Spleen (tissue), 11 donors: Measurements from ENCODE around the gene ARFGEF3. TPM values are rescaled to one million over a fixed set of nuclear protein-coding genes. Genes with fewer than 3 reads are reported as not detected.

ENCODE experiments used
- DNase-seq: peaks from one replicate; pipeline ENCODE4 v3.0.0-alpha.2; 2020
- H3K27ac ChIP-seq, 8 donors: fragments of 200-600 bp; sonication (generic) in 7 of 8; 1 replicate in 4 of 8; 2 replicates in 4 of 8; pipeline versions ENCODE4 v1.5.0 to v1.8.0; 2016 to 2021; ENCODE audit warnings: inconsistent platforms in 4 of 8, mild to moderate bottlenecking in 4 of 8, moderate library complexity in 1 of 8
- H3K27me3 ChIP-seq, 7 donors: fragments of 200-600 bp; sonication (generic) in 6 of 7; replicated peaks in 1 of 7; 1 replicate in 4 of 7; 2 replicates in 3 of 7; pipeline versions ENCODE4 v1.5.0 to v1.8.0; 2016 to 2021; ENCODE audit warnings: inconsistent platforms in 3 of 7, mild to moderate bottlenecking in 1 of 7
- H3K36me3 ChIP-seq, 6 donors: fragments of 200-600 bp; sonication (generic) in 5 of 6; 1 replicate in 4 of 6; 2 replicates in 2 of 6; pipeline versions ENCODE4 v1.5.0 to v1.8.0; 2016 to 2021; ENCODE audit warnings: inconsistent platforms in 2 of 6
- H3K4me1 ChIP-seq, 6 donors: fragments of 200-600 bp; sonication (generic) in 5 of 6; 1 replicate in 3 of 6; 2 replicates in 3 of 6; pipeline versions ENCODE4 v1.5.0 to v1.8.0; 2016 to 2021; ENCODE audit warnings: inconsistent platforms in 3 of 6
- H3K4me3 ChIP-seq, 8 donors: fragments of 200-600 bp; sonication (generic) in 7 of 8; 1 replicate in 4 of 8; 2 replicates in 4 of 8; pipeline versions ENCODE4 v1.5.0 to v1.8.0; 2016 to 2021; ENCODE audit warnings: inconsistent platforms in 4 of 8, mild to moderate bottlenecking in 4 of 8, moderate library complexity in 2 of 8
- H3K9me3 ChIP-seq, 8 donors: fragments of 200-600 bp; sonication (generic) in 7 of 8; 1 replicate in 4 of 8; 2 replicates in 4 of 8; pipeline versions ENCODE4 v1.5.0 to v1.8.0; 2016 to 2021; ENCODE audit warnings: inconsistent platforms in 4 of 8
- POLR2A ChIP-seq, 3 donors: fragments of 450-650 bp; IDR thresholded peaks; one replicate each; pipeline ENCODE4 v1.5.1; 2017; ENCODE audit warnings: antibody characterized with exemption in 3 of 3, mild to moderate bottlenecking in 1 of 3
- POLR2AphosphoS5 ChIP-seq, 3 donors: sonication (generic); formaldehyde crosslinking; IDR thresholded peaks; one replicate each; pipeline ENCODE4 v1.5.1; 2017; ENCODE audit warnings: antibody characterized with exemption in 3 of 3
- WGBS, 5 donors: extraction: QIAGEN DNeasy Blood & Tissue Kit in 3 of 5; methylation state at CpG; one replicate each; pipeline versions ENCODE4 v1.1.5 to v1.1.7; 2013 to 2018; 5-methylcytosine and 5-hydroxymethylcytosine counted together
- intact Hi-C: fragments of 100-400 bp; cut with DNase I; formaldehyde crosslinking; loops from one replicate; pipeline ENCODE4 v1.15.0; 2023; ENCODE audit warnings: low total_unique reads
- polyA plus RNA-seq, 3 donors: library from polyadenylated mRNA; stranded (reverse); fragments of 200-250 nt; gene quantifications; one replicate each; pipeline ENCODE4 v1.2.1, GENCODE V29; 2013
- total RNA-seq, 7 donors: library from RNA; depleted of rRNA in 3 of 7; stranded (reverse); fragments of >200 nt in 3 of 7; fragmentation: NEBNext Ultra II Directional in 4 of 7; extraction: Animal tissue kit (Norgen Biotek cat#: 25700) in 4 of 7; gene quantifications; one replicate each; pipeline versions ENCODE4 v1.1.0 to v1.2.1, GENCODE V29; 2016 to 2021
- TF ChIP-seq, protein P1 (sequence below), 11 experiments: fragments of 200-600 bp in 7 of 11; fragments of 450-650 bp in 4 of 11; sonication (generic) in 4 of 11; IDR thresholded peaks in 8 of 11; conservative IDR thresholded peaks in 3 of 11; 1 replicate in 7 of 11; 2 replicates in 4 of 11; pipeline versions ENCODE4 v1.4.0 to v1.8.0; 2016 to 2021; ENCODE audit warnings: antibody characterized with exemption in 11 of 11, inconsistent platforms in 4 of 11, mild to moderate bottlenecking in 1 of 11
- donor health status: healthy with polysubstance abuse.
- donor health status: DM: no; HTN: no; CAD: no; lungs with moderate emphysema.
- donor health status: DM: no; HTN: no; CAD: no.
- donor health status: Bipolar disorder and iron deficiency.
- donor health status: healthy.
- donor health status: DM: no; HTN: no; CAD: no.
- donor health status: DM: yes; HTN: yes; CAD: no.

The ARFGEF3 gene
- total and polyA plus RNA-seq, 10 donors: 0.09 to 3.1 (median 1.7) TPM

DNA sequence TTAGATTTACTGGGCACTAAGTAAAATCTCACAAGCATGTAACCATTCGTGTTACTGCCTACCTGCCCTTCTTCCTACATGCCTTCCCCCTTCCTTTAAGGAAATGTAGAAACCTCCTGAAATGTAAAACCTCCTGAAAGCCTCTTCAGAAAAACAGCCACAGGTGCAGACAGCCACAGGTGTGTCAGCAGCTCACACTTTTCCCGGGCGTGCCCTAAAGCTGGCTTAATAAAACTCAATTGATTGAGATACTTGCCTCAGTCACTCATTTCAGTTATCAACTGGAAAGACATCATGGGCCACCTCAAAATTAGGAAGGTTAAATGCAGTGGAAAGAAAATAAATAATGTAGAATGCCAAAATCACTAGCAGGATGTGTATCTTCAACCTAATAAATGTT lies 79.6 kb downstream of the ARFGEF3 start:
- no peak for DNase-seq
- TF ChIP-seq, protein P1, sequence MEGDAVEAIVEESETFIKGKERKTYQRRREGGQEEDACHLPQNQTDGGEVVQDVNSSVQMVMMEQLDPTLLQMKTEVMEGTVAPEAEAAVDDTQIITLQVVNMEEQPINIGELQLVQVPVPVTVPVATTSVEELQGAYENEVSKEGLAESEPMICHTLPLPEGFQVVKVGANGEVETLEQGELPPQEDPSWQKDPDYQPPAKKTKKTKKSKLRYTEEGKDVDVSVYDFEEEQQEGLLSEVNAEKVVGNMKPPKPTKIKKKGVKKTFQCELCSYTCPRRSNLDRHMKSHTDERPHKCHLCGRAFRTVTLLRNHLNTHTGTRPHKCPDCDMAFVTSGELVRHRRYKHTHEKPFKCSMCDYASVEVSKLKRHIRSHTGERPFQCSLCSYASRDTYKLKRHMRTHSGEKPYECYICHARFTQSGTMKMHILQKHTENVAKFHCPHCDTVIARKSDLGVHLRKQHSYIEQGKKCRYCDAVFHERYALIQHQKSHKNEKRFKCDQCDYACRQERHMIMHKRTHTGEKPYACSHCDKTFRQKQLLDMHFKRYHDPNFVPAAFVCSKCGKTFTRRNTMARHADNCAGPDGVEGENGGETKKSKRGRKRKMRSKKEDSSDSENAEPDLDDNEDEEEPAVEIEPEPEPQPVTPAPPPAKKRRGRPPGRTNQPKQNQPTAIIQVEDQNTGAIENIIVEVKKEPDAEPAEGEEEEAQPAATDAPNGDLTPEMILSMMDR (IDR thresholded peaks at IDR 0.05 in 8 of 11, conservative IDR thresholded peaks at IDR 0.05 in 3 of 11): no peak
- no peak for TF ChIP-seq POLR2A (IDR thresholded peaks at IDR 0.05)
- no peak for TF ChIP-seq POLR2AphosphoS5 (IDR thresholded peaks at IDR 0.05)
- intact Hi-C loops: no loop called here
- Histone ChIP-seq H3K36me3 (no peaks in the 10 kb centered on the region), H3K27me3 (peaks cover 0 to 16% (median 0%) of the 10 kb centered on the region in 7 donors), H3K27ac (no peak overlapping the region), H3K4me3 (no peak overlapping the region), H3K9me3 (no peaks in the 10 kb centered on the region), H3K4me1 (no peaks in the 10 kb centered on the region)
- 86 to 91% (median 90%) methylated on average over 3 of the region's 3 CpGs for WGBS, 5 donors

DNA sequence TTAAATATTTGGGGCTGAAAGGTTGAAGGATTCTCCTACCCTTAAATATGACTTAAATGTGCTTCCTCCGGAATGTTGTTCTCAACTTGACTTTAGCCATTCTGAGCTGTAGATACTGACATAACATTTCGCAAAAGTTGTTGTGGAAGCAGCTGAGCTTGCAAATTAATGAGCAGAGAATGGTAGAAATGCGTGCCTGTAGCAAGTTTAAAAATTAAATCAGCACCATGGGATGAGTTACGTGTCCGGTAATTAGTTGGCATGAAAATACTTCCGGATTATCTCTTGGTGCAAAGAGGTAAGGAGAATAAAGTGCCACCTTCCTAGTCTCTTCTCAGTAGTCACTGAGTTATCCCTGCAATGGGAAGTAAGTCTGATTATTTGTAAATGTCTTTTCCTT lies 80.2 kb downstream of the ARFGEF3 start:
- Histone ChIP-seq H3K4me1 (no peaks in the 10 kb centered on the region), H3K27ac (no peak overlapping the region), H3K36me3 (no peaks in the 10 kb centered on the region), H3K4me3 (no peak overlapping the region), H3K9me3 (no peaks in the 10 kb centered on the region), H3K27me3 (peaks cover 0 to 14% (median 0%) of the 10 kb centered on the region in 7 donors)
- WGBS, 5 donors: 90 to 97% (median 93%) methylated on average over 6 of the region's 6 CpGs
- intact Hi-C loops: no loop called here
- TF ChIP-seq POLR2AphosphoS5 (IDR thresholded peaks at IDR 0.05) (no peak), POLR2A (IDR thresholded peaks at IDR 0.05) (no peak)
- TF ChIP-seq, protein P1 (IDR thresholded peaks at IDR 0.05 in 8 of 11, conservative IDR thresholded peaks at IDR 0.05 in 3 of 11): no peak
- no peak for DNase-seq

DNA sequence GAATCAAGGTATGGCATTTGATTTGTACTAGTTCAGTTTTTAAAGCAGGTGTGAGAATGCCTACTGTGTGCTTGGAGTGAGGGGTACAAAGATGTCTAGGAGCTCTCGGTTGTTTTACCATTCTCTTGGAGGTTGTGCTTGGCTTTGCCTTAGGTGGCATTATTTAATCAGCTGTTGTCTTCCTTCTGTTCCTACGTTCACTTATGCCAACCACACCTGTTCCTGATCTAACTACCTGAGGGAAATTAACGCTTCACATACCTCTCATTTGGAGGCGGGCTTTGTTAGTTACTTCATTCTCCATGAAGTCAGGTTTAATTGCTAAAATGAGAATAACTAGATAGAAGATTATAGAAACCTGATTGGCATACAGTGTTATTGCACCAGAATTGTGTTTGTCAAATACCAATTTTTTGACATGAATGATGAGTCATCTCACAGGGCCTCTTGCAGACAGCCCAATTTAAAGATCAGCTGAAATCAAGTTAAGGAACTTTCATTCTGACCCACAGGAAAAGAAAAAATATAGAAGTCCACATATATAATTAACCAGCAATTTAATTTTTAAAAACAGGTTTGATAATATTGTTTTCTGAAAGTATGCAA lies 81.4 kb downstream of the ARFGEF3 start:
- WGBS, 5 donors: 83 to 95% (median 90%) methylated on average over 4 of the region's 4 CpGs
- Histone ChIP-seq H3K36me3 (no peaks in the 10 kb centered on the region), H3K27me3 (peaks cover 0 to 14% (median 0%) of the 10 kb centered on the region in 7 donors), H3K9me3 (no peaks in the 10 kb centered on the region), H3K4me3 (no peak overlapping the region), H3K27ac (no peak overlapping the region), H3K4me1 (no peaks in the 10 kb centered on the region)
- intact Hi-C loops: no loop called here
- TF ChIP-seq POLR2AphosphoS5 (IDR thresholded peaks at IDR 0.05): no peak
- TF ChIP-seq POLR2A (IDR thresholded peaks at IDR 0.05): no peak
- TF ChIP-seq, protein P1 (IDR thresholded peaks at IDR 0.05 in 8 of 11, conservative IDR thresholded peaks at IDR 0.05 in 3 of 11): no peak
- DNase-seq: no peak

DNA sequence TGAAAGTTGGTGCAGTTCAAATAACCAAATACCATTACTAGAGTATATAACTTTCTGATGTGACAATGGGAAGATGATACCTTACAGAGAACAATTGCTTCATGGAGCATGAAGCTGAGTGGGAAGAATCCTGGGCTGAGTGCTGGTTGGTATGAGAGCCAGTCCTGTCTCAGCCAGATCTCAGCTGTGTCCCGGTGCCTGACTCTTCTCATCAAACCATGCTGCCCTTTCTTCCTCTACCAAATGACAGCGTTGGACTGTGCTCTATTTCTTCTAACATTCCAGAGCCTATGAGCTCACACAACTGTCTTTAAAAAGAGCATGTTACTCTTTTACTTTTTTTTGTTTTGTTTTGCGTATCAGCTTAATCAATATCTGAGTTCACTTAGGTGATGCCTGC lies 84.0 kb downstream of the ARFGEF3 start:
- peaks cover 0 to 10% (median 0%) of the 10 kb centered on the region in 7 donors for H3K27me3 ChIP-seq
- DNase-seq: no peak
- intact Hi-C loops: no loop called here
- no peak overlapping the region for H3K4me3 ChIP-seq
- no peak overlapping the region for H3K27ac ChIP-seq
- no peaks in the 10 kb centered on the region for H3K9me3 ChIP-seq
- H3K36me3 ChIP-seq: no peaks in the 10 kb centered on the region
- 82 to 96% (median 88%) methylated on average over 3 of the region's 3 CpGs for WGBS, 5 donors
- TF ChIP-seq, protein P1 (IDR thresholded peaks at IDR 0.05 in 8 of 11, conservative IDR thresholded peaks at IDR 0.05 in 3 of 11): no peak
- H3K4me1 ChIP-seq: no peaks in the 10 kb centered on the region
